Measurements from ENCODE around the gene RBFOX1.

RBFOX1 gene

DNA sequence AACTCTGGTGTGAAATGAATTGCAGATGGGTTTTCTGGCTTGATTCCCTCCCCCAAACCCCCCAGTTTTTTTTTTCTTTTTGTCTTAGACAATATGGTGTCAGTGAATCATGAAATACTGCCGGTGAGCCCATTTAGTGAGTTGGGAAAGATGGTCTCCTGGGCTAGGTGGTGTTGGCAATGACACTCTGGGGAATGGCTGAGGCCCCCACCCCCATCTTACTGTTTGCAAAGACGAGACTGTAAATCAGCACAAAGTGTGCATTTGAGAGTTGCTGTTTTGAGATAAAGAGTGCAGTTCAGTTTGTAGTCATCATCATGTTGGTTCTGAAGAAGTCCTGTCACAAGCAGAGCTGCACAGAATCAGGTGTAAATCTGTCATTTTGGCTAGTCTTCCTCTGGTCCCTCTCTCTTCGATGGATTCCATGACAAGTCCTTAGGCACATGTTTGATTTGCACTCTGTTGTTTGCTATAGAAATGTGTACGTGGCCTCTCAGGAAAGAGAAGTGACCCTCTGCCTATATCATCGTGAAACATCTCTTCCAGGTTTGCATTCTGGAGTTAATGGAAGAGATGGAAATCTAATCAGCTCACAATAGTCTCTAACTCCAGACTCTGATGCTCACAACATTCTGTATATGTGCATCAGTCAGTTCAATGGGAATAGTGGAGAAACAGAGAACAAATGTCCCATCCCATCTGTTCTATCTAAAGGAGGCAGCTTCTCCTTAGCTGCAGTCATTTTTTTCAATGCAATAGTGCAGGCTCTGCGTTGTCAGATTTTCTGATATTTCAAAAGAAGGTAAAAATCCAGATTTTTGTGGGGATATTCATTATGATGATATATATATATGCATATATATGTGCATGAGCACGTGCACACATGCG lies 34.6 kb downstream of the RBFOX1 start:
- Histone ChIP-seq H3K4me3 (no peak overlapping the region), H3K27ac (no peak overlapping the region)
- TF ChIP-seq, protein P1, sequence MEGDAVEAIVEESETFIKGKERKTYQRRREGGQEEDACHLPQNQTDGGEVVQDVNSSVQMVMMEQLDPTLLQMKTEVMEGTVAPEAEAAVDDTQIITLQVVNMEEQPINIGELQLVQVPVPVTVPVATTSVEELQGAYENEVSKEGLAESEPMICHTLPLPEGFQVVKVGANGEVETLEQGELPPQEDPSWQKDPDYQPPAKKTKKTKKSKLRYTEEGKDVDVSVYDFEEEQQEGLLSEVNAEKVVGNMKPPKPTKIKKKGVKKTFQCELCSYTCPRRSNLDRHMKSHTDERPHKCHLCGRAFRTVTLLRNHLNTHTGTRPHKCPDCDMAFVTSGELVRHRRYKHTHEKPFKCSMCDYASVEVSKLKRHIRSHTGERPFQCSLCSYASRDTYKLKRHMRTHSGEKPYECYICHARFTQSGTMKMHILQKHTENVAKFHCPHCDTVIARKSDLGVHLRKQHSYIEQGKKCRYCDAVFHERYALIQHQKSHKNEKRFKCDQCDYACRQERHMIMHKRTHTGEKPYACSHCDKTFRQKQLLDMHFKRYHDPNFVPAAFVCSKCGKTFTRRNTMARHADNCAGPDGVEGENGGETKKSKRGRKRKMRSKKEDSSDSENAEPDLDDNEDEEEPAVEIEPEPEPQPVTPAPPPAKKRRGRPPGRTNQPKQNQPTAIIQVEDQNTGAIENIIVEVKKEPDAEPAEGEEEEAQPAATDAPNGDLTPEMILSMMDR (IDR thresholded peaks at IDR 0.05), result no peak
- DNase-seq (ENCODE audit: low spot score), result no peak

DNA sequence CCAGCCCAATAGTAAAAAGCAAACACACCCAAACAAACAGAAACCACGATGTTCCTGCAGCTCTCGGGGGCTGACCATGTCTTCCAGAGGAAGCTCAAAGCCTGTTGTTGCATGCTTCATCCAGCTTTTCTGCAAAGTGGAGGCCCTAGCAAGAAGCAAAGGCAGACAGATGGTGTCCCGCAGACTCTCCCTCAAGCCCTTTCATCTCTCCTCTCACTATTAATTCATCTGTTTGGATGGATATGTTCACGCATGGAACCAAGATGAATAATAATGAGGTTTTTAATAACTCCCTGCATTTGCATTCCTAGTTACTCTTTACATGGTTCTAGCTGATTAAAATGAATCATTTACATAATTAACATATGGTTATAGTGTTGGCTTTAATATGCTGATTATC lies 36.6 kb downstream of the RBFOX1 start:
- no peak for DNase-seq (ENCODE audit: low spot score)
- H3K4me3 ChIP-seq, result no peak overlapping the region
- H3K27ac ChIP-seq, result no peak overlapping the region
- TF ChIP-seq, protein P1 (IDR thresholded peaks at IDR 0.05), result no peak

DNA sequence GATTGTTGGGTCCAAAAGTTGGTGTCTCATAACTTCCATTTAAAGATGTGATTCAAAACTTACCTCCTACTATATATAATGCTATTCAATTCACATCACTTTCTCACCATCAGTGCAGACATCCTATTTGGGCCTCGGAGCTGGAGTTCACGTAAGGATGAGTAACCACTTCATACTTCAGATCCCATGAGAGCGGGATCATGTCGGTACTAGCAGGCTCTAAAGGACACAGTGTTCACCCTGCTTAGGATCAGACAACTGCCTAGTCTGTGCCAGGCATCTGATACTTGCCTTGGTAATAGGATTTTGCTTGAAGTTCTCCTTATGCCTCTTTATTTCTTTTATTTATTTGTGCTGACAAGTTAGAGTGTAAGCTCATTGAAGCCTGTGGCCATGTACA lies 39.5 kb downstream of the RBFOX1 start:
- H3K27ac ChIP-seq, result no peak overlapping the region
- TF ChIP-seq, protein P1 (IDR thresholded peaks at IDR 0.05), result no peak
- no peak overlapping the region for H3K4me3 ChIP-seq
- no peak for DNase-seq (ENCODE audit: low spot score)

DNA sequence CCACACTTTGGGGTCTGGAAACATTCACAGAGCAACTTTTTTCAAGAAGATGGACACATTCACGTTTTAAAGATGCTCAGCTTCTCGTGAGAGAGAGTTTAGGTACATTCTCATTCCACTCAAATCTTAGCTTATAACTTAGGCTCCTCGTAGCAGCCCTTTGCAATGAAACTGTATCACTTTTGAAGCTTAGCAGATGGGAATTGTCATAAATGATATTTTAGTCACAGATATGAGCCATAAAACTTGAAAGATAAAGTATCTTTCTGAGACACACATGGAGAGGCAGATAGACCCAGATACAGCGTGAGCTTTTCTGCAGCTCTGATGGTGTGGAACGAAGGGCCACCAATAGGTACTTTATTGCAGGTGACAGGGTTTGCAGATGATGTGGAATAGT lies 41.1 kb downstream of the RBFOX1 start:
- H3K4me3 ChIP-seq, result no peak overlapping the region
- no peak for DNase-seq (ENCODE audit: low spot score)
- H3K27ac ChIP-seq, result no peak overlapping the region
- TF ChIP-seq, protein P1 (IDR thresholded peaks at IDR 0.05), result no peak

DNA sequence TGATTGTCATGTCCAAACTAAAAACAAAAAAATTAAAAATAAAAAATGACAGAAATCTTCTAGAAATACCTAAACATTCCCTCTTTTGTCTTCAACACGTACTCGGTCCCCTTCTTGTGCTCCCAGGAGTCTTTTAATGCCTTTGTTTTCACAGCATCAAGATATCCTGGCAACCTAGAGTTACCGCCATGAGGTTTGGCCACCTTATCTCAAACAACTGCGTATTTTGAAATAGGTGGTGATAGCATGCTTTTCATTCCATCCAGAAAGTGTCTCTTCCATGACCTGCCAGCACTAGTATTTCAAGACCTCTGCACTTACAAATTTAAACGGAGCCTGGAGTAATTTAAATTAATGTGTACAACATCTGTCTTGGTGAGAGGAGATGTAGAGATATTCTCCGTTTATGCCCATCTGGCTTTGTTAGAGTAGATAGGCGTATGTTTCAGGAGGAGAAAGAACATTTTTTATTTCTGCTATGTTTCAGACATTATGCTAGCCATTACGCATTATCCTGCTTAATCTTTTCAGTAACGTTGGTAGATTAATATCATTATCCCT lies 42.0 kb downstream of the RBFOX1 start:
- DNase-seq (ENCODE audit: low spot score), result no peak
- TF ChIP-seq, protein P1 (IDR thresholded peaks at IDR 0.05), result no peak
- Histone ChIP-seq H3K27ac (no peak overlapping the region), H3K4me3 (no peak overlapping the region)

DNA sequence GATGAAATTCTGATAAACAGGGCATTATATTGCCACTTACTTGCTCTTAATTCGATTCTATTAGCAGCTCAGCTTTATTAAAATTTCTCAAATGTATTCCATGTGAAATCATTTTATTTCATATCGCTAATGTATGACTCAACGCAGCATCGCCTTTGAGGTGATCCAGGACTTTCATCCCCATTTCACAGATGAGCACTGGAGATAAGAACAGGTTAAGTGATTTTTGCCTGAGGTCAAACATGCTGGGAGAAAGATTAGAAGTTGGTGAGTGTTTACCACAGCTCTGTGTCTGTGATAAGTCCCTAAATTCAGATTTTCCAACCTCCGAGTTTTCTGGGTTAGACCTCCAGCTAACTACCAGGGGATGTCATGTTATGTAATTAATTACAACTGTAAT lies 43.6 kb downstream of the RBFOX1 start:
- H3K27ac ChIP-seq, result no peak overlapping the region
- TF ChIP-seq, protein P1 (IDR thresholded peaks at IDR 0.05), result no peak
- H3K4me3 ChIP-seq, result no peak overlapping the region
- no peak for DNase-seq (ENCODE audit: low spot score)

DNA sequence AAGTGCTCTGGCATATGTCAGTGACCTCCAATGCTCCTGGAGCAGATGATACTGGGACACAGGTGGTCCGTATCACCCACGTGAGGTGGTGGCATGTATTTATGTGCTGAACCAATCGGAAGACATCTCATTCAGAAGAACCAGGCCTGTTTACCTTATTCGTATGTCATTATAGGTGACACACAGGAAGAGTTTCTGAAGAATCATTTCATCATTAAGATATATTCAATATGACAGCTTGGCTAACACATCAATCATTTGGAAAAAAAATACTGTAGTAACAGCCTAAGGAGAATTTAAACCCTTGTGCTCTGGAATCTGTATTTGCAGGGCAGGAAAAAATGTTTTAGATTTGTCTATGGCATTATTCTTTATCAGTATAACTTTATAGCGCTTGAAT lies 44.6 kb downstream of the RBFOX1 start:
- Histone ChIP-seq H3K4me3 (no peak overlapping the region), H3K27ac (no peak overlapping the region)
- no peak for DNase-seq (ENCODE audit: low spot score)
- TF ChIP-seq, protein P1 (IDR thresholded peaks at IDR 0.05), result no peak
